Caki2 (cell line): Measurements from ENCODE around the gene NUDT14. TPM values are rescaled to one million over a fixed set of nuclear protein-coding genes. Genes with fewer than 3 reads are reported as not detected.

ENCODE experiments used
- DNase-seq: peaks from one replicate; pipeline ENCODE4 v3.0.0-alpha.2; 2015; ENCODE audit warnings: low read depth
- in situ Hi-C: cut with HindIII; loops from 2 replicates; pipeline ENCODE4 v1.10.0; 2016; ENCODE audit warnings: low sequenced_read_pairs, low pct_unique_long_range_greater_than_20kb, mixed read lengths
- total RNA-seq: library from RNA; depleted of rRNA; stranded (reverse); fragments of >200 nt; shearing (Covaris generic); gene quantifications from 2 replicates; pipeline ENCODE4 v1.2.3, GENCODE V29; 2014; ENCODE audit warnings: low replicate concordance

Gene NUDT14
- total RNA-seq, 1 experiment from 2014 or later = 25.8 TPM

- in situ Hi-C loops = no loop called here
- no peak for DNase-seq
Observed at GRCh38 chr14:105182296-105183020, 1.3 kb upstream of the NUDT14 start.

- DNase-seq = no peak
- in situ Hi-C loops = no loop called here
Observed at GRCh38 chr14:105181549-105182295, 610 bp upstream of the NUDT14 start.

- in situ Hi-C loops = no loop called here
Observed at GRCh38 chr14:105179191-105179590, 1.9 kb downstream of the NUDT14 start.

GRCh38 chr14:105178868-105179140 lies 2.3 kb downstream of the NUDT14 start:
- in situ Hi-C loops = no loop called here
- no peak for DNase-seq

More at GRCh38 chr14:105179191-105179590, 1.9 kb downstream of the NUDT14 start:
- no peak for DNase-seq

GRCh38 chr14:105178069-105178867 lies 2.8 kb downstream of the NUDT14 start:
- no peak for DNase-seq
- in situ Hi-C loops = no loop called here

- in situ Hi-C loops = no loop called here
- DNase-seq = no peak
Observed at GRCh38 chr14:105177082-105177481, 4.0 kb downstream of the NUDT14 start.

- in situ Hi-C loops = no loop called here
Observed at GRCh38 chr14:105176513-105176912, 4.6 kb downstream of the NUDT14 start.

GRCh38 chr14:105173901-105174894 lies 6.9 kb downstream of the NUDT14 start:
- in situ Hi-C loops = no loop called here
- no peak for DNase-seq

More at GRCh38 chr14:105176513-105176912, 4.6 kb downstream of the NUDT14 start:
- no peak for DNase-seq

GRCh38 chr14:105173145-105173544 lies 8.0 kb downstream of the NUDT14 start:
- in situ Hi-C loops = no loop called here
- no peak for DNase-seq

GRCh38 chr14:105172476-105172875 lies 8.6 kb downstream of the NUDT14 start:
- in situ Hi-C loops = no loop called here

GRCh38 chr14:105171004-105171673 lies 10.0 kb downstream of the NUDT14 start:
- in situ Hi-C loops = no loop called here
- DNase-seq = no peak

More at GRCh38 chr14:105172476-105172875, 8.6 kb downstream of the NUDT14 start:
- no peak for DNase-seq

GRCh38 chr14:105169776-105170655 lies 11.1 kb downstream of the NUDT14 start:
- no peak for DNase-seq
- in situ Hi-C loops = no loop called here

- no peak for DNase-seq
- in situ Hi-C loops = no loop called here
Observed at GRCh38 chr14:105168979-105169507, 12.1 kb downstream of the NUDT14 start.

GRCh38 chr14:105168496-105168978 lies 12.6 kb downstream of the NUDT14 start, which contains the start of gene JAG2:
JAG2 (minus strand) TSS chr14:105168776; CDS start chr14:105168420, 356 bp downstream.
- no peak for DNase-seq
- in situ Hi-C loops = no loop called here

- no peak for DNase-seq
- in situ Hi-C loops = no loop called here
Observed at GRCh38 chr14:105168093-105168420, 13.1 kb downstream of the NUDT14 start.
